HG03521 (cell line): Measurements from ENCODE around the gene SIRPA.

ENCODE experiments used
- ATAC-seq: cut with Tn5 transposase; IDR thresholded peaks from one replicate; pipeline ENCODE4 v1.9.1; 2021; ENCODE audit warnings: mild to moderate bottlenecking, moderate library complexity; ENCODE audit not compliant: unreplicated experiment

SIRPA gene

GRCh38 chr20:1946762-1947534, 51.7 kb downstream of the SIRPA start:
- no peak for ATAC-seq

GRCh38 chr20:1947535-1947846, 52.3 kb downstream of the SIRPA start:
- no peak for ATAC-seq

GRCh38 chr20:1949347-1950100, 54.3 kb downstream of the SIRPA start:
- no peak for ATAC-seq

GRCh38 chr20:1950836-1951235, 55.6 kb downstream of the SIRPA start:
- ATAC-seq: no peak

GRCh38 chr20:1951436-1952115, 56.4 kb downstream of the SIRPA start:
- no peak for ATAC-seq

GRCh38 chr20:1952737-1953530, 57.7 kb downstream of the SIRPA start:
- no peak for ATAC-seq

GRCh38 chr20:1953621-1954020, 58.4 kb downstream of the SIRPA start:
- no peak for ATAC-seq

- ATAC-seq: no peak
These were observed 60.0 kb downstream of the SIRPA start for GRCh38 chr20:1955217-1955616.

- ATAC-seq: no peak
These were observed 63.2 kb downstream of the SIRPA start for GRCh38 chr20:1958426-1958825.

GRCh38 chr20:1959156-1959555, 63.9 kb downstream of the SIRPA start:
- ATAC-seq: no peak

- no peak for ATAC-seq
These were observed 66.2 kb downstream of the SIRPA start for GRCh38 chr20:1961374-1961773.

- no peak for ATAC-seq
These were observed 68.9 kb downstream of the SIRPA start for GRCh38 chr20:1964061-1964460.

GRCh38 chr20:1964659-1965405, 69.6 kb downstream of the SIRPA start:
- no peak for ATAC-seq

GRCh38 chr20:1965520-1966351, 70.5 kb downstream of the SIRPA start:
- ATAC-seq: no peak

- ATAC-seq: no peak
These were observed 73.8 kb downstream of the SIRPA start for GRCh38 chr20:1968964-1969363.

GRCh38 chr20:1971893-1972586, 76.8 kb downstream of the SIRPA start:
- ATAC-seq: no peak

- no peak for ATAC-seq
These were observed 78.6 kb downstream of the SIRPA start for GRCh38 chr20:1973601-1974440.

- ATAC-seq: no peak
These were observed 80.1 kb downstream of the SIRPA start for GRCh38 chr20:1975291-1975690.
